PC-3 (cell line): ENCODE results near the gene HSPA1L. TPM values are rescaled to one million over a fixed set of nuclear protein-coding genes. Genes with fewer than 3 reads are reported as not detected.
"Not testable (repeated sequence)": the region's sequence is repeated elsewhere in the genome, so short reads cannot be mapped to it uniquely, and the experiment has no call there.

ENCODE experiments used
- ATAC-seq: fragments of 200-7000 bp; cut with Tn5 transposase; 2 replicates; pipeline ENCODE4 v1.9.1; 2020; ENCODE audit warnings: mild to moderate bottlenecking, moderate library complexity
- Bru-seq: library from RNA; stranded (reverse); fragments of 400-500 nt; gene quantifications from one replicate; lab custom pipeline; 2021; lab: Mats Ljungman, UMichigan
- BruChase-seq, 2 experiments: library from RNA; stranded (reverse); fragments of 400-500 nt; gene quantifications; one replicate each; lab custom pipeline; 2021; lab: Mats Ljungman, UMichigan
- BruUV-seq: library from RNA; stranded (reverse); fragments of 400-500 nt; replicated peaks from 2 replicates; lab custom pipeline; 2021; lab: Mats Ljungman, UMichigan
- CTCF ChIA-PET: fragments of 300-600 bp; sonication (Branson Sonifier 250); formaldehyde crosslinking; loops from one replicate; lab custom pipeline; 2022; ENCODE audit warnings: antibody characterized with exemption; lab: Charles Lee
- POLR2A ChIA-PET: fragments of 300-600 bp; sonication (Branson Sonifier 250); formaldehyde crosslinking; loops from one replicate; lab custom pipeline; 2022; ENCODE audit warnings: antibody characterized with exemption; ENCODE audit not compliant: unreplicated experiment; lab: Charles Lee
- DNase-seq: peaks from one replicate; pipeline ENCODE4 v3.0.0-alpha.2; 2015
- H2AFZ ChIP-seq: fragments of 300-600 bp; sonication (generic); 2 replicates; pipeline ENCODE4 v1.6.0; 2016; ENCODE audit warnings: antibody characterized with exemption, low read length
- H3F3A ChIP-seq: fragments of 300-600 bp; sonication (generic); one replicate; pipeline ENCODE4 v1.6.0; 2017; ENCODE audit warnings: antibody characterized with exemption, low read length, control low read depth, mild to moderate bottlenecking; ENCODE audit not compliant: unreplicated experiment
- H3K27ac ChIP-seq: fragments of 300-600 bp; sonication (generic); 2 replicates; pipeline ENCODE4 v1.5.1; 2016; ENCODE audit warnings: mild to moderate bottlenecking, low read length
- H3K27me3 ChIP-seq: fragments of 300-600 bp; sonication (generic); 2 replicates; pipeline ENCODE4 v1.6.1; 2016; ENCODE audit warnings: low read length, mixed read lengths
- H3K36me3 ChIP-seq: fragments of 300-600 bp; sonication (generic); 2 replicates; pipeline ENCODE4 v1.6.1; 2016; ENCODE audit warnings: low read depth, mixed run types, low read length, mixed read lengths
- H3K4me1 ChIP-seq: fragments of 300-600 bp; sonication (generic); 2 replicates; pipeline ENCODE4 v1.5.1; 2016; ENCODE audit warnings: low read length; ENCODE audit not compliant: insufficient read depth
- H3K4me2 ChIP-seq: fragments of 300-600 bp; sonication (generic); 2 replicates; pipeline ENCODE4 v1.6.0; 2016; ENCODE audit warnings: low read length
- H3K4me3 ChIP-seq: fragments of 300-600 bp; sonication (generic); 2 replicates; pipeline ENCODE4 v1.5.1; 2016; ENCODE audit warnings: mild to moderate bottlenecking, low read length, mixed read lengths
- H3K79me2 ChIP-seq: fragments of 300-600 bp; sonication (generic); 2 replicates; pipeline ENCODE4 v1.6.1; 2017; ENCODE audit warnings: low read length, mixed read lengths
- H3K9ac ChIP-seq: fragments of 300-600 bp; sonication (generic); 2 replicates; pipeline ENCODE4 v1.6.0; 2016; ENCODE audit warnings: mild to moderate bottlenecking, low read length
- H3K9me2 ChIP-seq: fragments of 300-600 bp; sonication (generic); replicated peaks from 2 replicates; pipeline ENCODE4 v1.6.1; 2016; ENCODE audit warnings: mixed run types, low read length, mixed read lengths
- H3K9me3 ChIP-seq: fragments of 300-600 bp; sonication (generic); 2 replicates; pipeline ENCODE4 v1.6.1; 2016; ENCODE audit warnings: low read length, mixed read lengths
- H4K20me1 ChIP-seq: fragments of 300-600 bp; sonication (generic); 2 replicates; pipeline ENCODE4 v1.6.1; 2016; ENCODE audit warnings: low read length, mixed read lengths
- EZH2 ChIP-seq: fragments of 300-600 bp; sonication (generic); IDR thresholded peaks from one replicate; pipeline ENCODE4 v1.6.1; 2017; ENCODE audit warnings: antibody characterized with exemption, mild to moderate bottlenecking, low read length; ENCODE audit not compliant: unreplicated experiment
- EZH2phosphoT487 ChIP-seq: fragments of 300-600 bp; sonication (generic); IDR thresholded peaks from 2 replicates; pipeline ENCODE4 v1.6.1; 2018; ENCODE audit warnings: mild to moderate bottlenecking, antibody characterized with exemption, low read length, borderline replicate concordance
- intact Hi-C: fragments of 100-400 bp; cut with micrococcal nuclease; formaldehyde crosslinking; loops from 2 replicates; pipeline ENCODE4 v1.9.0; 2023
- long read RNA-seq: library from polyadenylated mRNA; unstranded; transcript quantifications from one replicate; pipeline ENCODE4 v2.0.0, GENCODE V29; 2021; ENCODE audit not compliant: unreplicated experiment
- total RNA-seq: library from RNA; depleted of rRNA; stranded (reverse); fragments of >200 nt; gene quantifications from 2 replicates; pipeline ENCODE4 v1.2.3, GENCODE V29; 2014; rRNA removed
- TF ChIP-seq, protein P1 (sequence below): fragments of 300-600 bp; sonication (generic); conservative IDR thresholded peaks from 2 replicates; pipeline ENCODE4 v1.5.1; 2017; ENCODE audit warnings: antibody characterized with exemption, low read depth, mild to moderate bottlenecking, low read length

Gene HSPA1L
- total RNA-seq (0.26 and 0.69 TPM in 2 replicates), Bru-seq, nascent RNA (percentile 36 among the genes with signal in this experiment), BruChase-seq, experiment 1, labeled RNA remaining after a 6-hour chase (percentile 48 among the genes with signal in this experiment), BruChase-seq, experiment 2, labeled RNA remaining after a 2-hour chase (percentile 40 among the genes with signal in this experiment)
- long read RNA-seq, partial matches to known transcripts, result 0 of 1 reads
- long read RNA-seq, other reads (novel, unspliced or antisense), result 1 of 1 reads

DNA sequence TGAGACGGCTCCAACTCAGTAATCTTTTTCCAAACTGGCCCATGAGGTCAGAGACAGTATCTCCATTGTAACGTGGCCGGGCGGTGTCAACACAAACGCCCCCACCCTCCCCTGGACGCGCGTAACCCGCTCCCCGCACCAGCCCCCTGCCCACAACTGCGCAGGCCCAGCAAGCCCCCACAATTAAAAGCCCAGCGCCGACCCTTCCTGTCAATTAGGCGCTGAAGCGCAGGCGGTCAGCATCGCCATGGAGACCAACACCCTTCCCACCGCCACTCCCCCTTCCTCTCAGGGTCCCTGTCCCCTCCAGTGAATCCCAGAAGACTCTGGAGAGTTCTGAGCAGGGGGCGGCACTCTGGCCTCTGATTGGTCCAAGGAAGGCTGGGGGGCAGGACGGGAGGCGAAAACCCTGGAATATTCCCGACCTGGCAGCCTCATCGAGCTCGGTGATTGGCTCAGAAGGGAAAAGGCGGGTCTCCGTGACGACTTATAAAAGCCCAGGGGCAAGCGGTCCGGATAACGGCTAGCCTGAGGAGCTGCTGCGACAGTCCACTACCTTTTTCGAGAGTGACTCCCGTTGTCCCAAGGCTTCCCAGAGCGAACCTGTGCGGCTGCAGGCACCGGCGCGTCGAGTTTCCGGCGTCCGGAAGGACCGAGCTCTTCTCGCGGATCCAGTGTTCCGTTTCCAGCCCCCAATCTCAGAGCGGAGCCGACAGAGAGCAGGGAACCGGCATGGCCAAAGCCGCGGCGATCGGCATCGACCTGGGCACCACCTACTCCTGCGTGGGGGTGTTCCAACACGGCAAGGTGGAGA is at the start of gene HSPA1L, which contains the start of gene HSPA1A:
Gene HSPA1L (minus strand): TSS at position 259 of the 814 bp plus-strand sequence. CDS start 3,311 bp downstream, outside the sequence.
Gene HSPA1A (plus strand): TSS at position 519 of the 814 bp plus-strand sequence. CDS start 214 bp downstream, at position 733.
- peak; percentile 76 for ATAC-seq
- Histone ChIP-seq H3K9me3 (no peaks in the 10 kb centered on the region), H2AFZ (peak within 1 kb of the TSS; percentile 76), H3K27ac (peak within 1 kb of the TSS; percentile 84), H3K9me2 (no peaks in the 10 kb centered on the region), H3F3A (no peaks in the 10 kb centered on the region), H3K4me2 (peak within 1 kb of the TSS; percentile 89), H3K79me2 (peaks cover 42% of the 10 kb centered on the region), H3K9ac (peak within 1 kb of the TSS; percentile 63), H3K4me1 (peaks cover 22% of the 10 kb centered on the region), H3K27me3 (no peaks in the 10 kb centered on the region), H3K36me3 (no peaks in the 10 kb centered on the region), H3K4me3 (peak within 1 kb of the TSS; percentile 87), H4K20me1 (peaks cover 24% of the 10 kb centered on the region)
- ChIA-PET POLR2A (interaction anchor here (0.5 to 1.8 kb wide), 16 partner anchors 8 to 1500 kb away, joined by 3 to 54 read pairs (median 5); partner anchors contain the start of genes HSPA1B, LSM2, NEU1 and VARS1), CTCF (interaction anchor here (0.5 to 1.0 kb wide), 6 partner anchors 8 to 40 kb away, joined by 3 to 7 read pairs (median 4); partner anchors contain the start of gene LSM2)
- TF ChIP-seq EZH2phosphoT487, result no peak
- no peak for TF ChIP-seq EZH2
- TF ChIP-seq, protein P1, sequence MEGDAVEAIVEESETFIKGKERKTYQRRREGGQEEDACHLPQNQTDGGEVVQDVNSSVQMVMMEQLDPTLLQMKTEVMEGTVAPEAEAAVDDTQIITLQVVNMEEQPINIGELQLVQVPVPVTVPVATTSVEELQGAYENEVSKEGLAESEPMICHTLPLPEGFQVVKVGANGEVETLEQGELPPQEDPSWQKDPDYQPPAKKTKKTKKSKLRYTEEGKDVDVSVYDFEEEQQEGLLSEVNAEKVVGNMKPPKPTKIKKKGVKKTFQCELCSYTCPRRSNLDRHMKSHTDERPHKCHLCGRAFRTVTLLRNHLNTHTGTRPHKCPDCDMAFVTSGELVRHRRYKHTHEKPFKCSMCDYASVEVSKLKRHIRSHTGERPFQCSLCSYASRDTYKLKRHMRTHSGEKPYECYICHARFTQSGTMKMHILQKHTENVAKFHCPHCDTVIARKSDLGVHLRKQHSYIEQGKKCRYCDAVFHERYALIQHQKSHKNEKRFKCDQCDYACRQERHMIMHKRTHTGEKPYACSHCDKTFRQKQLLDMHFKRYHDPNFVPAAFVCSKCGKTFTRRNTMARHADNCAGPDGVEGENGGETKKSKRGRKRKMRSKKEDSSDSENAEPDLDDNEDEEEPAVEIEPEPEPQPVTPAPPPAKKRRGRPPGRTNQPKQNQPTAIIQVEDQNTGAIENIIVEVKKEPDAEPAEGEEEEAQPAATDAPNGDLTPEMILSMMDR, result no peak
- no TSS peak for BruUV-seq
- intact Hi-C loops, result loop anchor here (2.0 to 5.0 kb wide), 3 partner anchors 20 to 78 kb away; partner anchors contain the start of genes CLIC1 and VARS1
- DNase-seq, result peak; percentile 98

DNA sequence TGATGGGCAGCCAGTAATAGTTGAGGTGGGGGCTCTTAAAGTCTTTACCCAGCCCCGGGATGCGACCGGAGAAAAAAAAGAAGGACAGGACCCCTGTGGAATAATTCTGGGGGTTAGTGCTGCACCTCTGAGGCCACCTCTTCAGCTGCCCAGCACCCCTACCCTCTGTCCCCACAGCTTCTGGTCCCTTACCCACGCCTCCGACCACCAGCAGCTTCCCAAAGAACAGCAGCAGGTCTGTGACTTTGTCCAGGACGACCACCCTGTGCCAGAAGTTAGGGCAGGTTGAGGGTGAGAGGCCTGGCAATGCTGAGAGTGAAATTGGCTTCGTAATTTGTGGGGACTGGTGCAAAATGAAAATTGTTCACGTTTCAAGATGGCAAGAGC is 49.7 kb upstream of the HSPA1L start:
- ATAC-seq (no peak), DNase-seq (no peak)
- H3K9me3 ChIP-seq, result no peaks in the 10 kb centered on the region
- intact Hi-C loops, result loop anchor here (5.0 to 10.0 kb wide), 2 partner anchors 32 to 180 kb away; partner anchors contain the start of genes EHMT2 and LY6G5C
- 0 out of 2 replicates have a peak, but pooled peaks cover 5% of the 10 kb centered on the region for H3K79me2 ChIP-seq
- H3K4me2 ChIP-seq, result no peak overlapping the region
- POLR2A ChIA-PET, result interaction anchor here (0.5 kb wide), 1 partner anchor 43 kb away, joined by 4 read pairs; no protein-coding TSS in a partner anchor
- H3K27ac ChIP-seq, result no peak overlapping the region
- BruUV-seq, result no TSS peak
- H3K4me3 ChIP-seq, result no peak overlapping the region
- H4K20me1 ChIP-seq, result no peaks in the 10 kb centered on the region
- H2AFZ ChIP-seq, result no peak overlapping the region
- peaks cover 5% of the 10 kb centered on the region; the same call in 1 of the 2 replicates for H3K36me3 ChIP-seq
- CTCF ChIA-PET, result interaction anchor here (0.9 kb wide), 1 partner anchor 88 kb away, joined by 6 read pairs; no protein-coding TSS in a partner anchor
- H3K27me3 ChIP-seq, result no peaks in the 10 kb centered on the region
- TF ChIP-seq EZH2phosphoT487, result no peak
- TF ChIP-seq, protein P1, result no peak
- TF ChIP-seq EZH2, result no peak
- H3F3A ChIP-seq, result no peaks in the 10 kb centered on the region
- H3K9ac ChIP-seq, result no peak overlapping the region
- H3K4me1 ChIP-seq, result peaks cover 5% of the 10 kb centered on the region; the same call in 1 of the 2 replicates
- H3K9me2 ChIP-seq, result no peaks in the 10 kb centered on the region

DNA sequence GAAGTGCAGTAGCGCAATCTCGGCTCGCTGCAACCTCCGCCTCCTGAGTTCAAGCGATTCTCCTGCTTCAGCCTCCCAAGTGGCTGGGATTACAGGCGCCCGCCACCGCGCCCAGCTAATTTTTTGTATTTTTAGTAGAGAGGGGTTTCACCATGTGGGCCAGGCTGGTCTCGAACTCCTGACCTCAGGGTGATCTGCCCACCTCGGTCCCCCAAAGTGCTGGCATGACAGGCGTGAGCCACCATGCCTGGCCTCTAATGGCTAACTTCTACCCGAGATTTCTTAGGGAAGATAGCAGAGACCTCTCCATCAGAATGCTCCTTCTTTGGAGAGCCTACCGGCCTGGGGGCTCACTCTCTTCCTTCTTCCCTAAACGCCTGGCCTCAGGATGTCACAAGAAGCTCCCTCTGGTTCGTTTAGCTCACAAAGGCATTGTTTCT is 49.1 kb upstream of the HSPA1L start:
- H3F3A ChIP-seq, H3K9me2 ChIP-seq, ATAC-seq, DNase-seq, H3K4me1 ChIP-seq, H3K9me3 ChIP-seq, H3K79me2 ChIP-seq, H4K20me1 ChIP-seq, BruUV-seq, H3K36me3 ChIP-seq, H3K27me3 ChIP-seq: not testable (repeated sequence)
- ChIA-PET CTCF (interaction anchor here (0.6 kb wide), 1 partner anchor 184 kb away, joined by 3 read pairs; no protein-coding TSS in a partner anchor), POLR2A (interaction anchor here (0.5 kb wide), 1 partner anchor 43 kb away, joined by 4 read pairs; no protein-coding TSS in a partner anchor)
- H3K27ac ChIP-seq, result peak overlapping the region; percentile 77; the same call in 1 of the 2 replicates
- H3K4me3 ChIP-seq, result peak overlapping the region; percentile 79
- peak overlapping the region; percentile 93 for H3K4me2 ChIP-seq
- H2AFZ ChIP-seq, result peak overlapping the region; percentile 83
- intact Hi-C loops, result loop anchor here (5.0 to 10.0 kb wide), 2 partner anchors 33 to 179 kb away; partner anchors contain the start of genes EHMT2 and LY6G5C
- peak overlapping the region; percentile 61; the same call in 1 of the 2 replicates for H3K9ac ChIP-seq
